HepG2 (cell line): ENCODE measurements around the gene STK39. TPM values are rescaled to one million over a fixed set of nuclear protein-coding genes. Genes with fewer than 3 reads are reported as not detected.

Experiments
- CENPX ChIP-seq: sonication (generic); formaldehyde crosslinking; IDR thresholded peaks from 2 replicates; pipeline ENCODE4 v1.9.0; 2021; ENCODE audit warnings: mild to moderate bottlenecking, missing genetic modification reagents, moderate library complexity
- ETV5 ChIP-seq: IDR thresholded peaks from 2 replicates; pipeline ENCODE4 v1.6.1; 2018; ENCODE audit warnings: missing biosample characterization, missing genetic modification reagents, inconsistent platforms, borderline replicate concordance
- HMG20A ChIP-seq: IDR thresholded peaks from 2 replicates; pipeline ENCODE4 v1.6.1; 2016; ENCODE audit warnings: borderline replicate concordance
- HMG20B ChIP-seq: conservative IDR thresholded peaks from 2 replicates; pipeline ENCODE4 v1.6.1; 2016; ENCODE audit warnings: missing genetic modification reagents, missing compliant biosample characterization
- HNF4G ChIP-seq, 2 experiments: sonication (generic) in 1 of 2; formaldehyde crosslinking in 1 of 2; IDR thresholded peaks; 2 replicates each; pipeline versions ENCODE4 v1.4.0 to v1.6.1; 2011 to 2020; ENCODE audit warnings: borderline replicate concordance in 2 of 2, low read depth in 2 of 2, mild to moderate bottlenecking in 2 of 2, low read length in 1 of 2, missing genetic modification reagents in 1 of 2, moderate library complexity in 1 of 2
- HNRNPL ChIP-seq: fragments of 200-400 bp; formaldehyde crosslinking; IDR thresholded peaks from 2 replicates; pipeline ENCODE4 v1.6.1; 2017; ENCODE audit warnings: mild to moderate bottlenecking, low read depth, low read length
- KAT7 ChIP-seq: IDR thresholded peaks from 2 replicates; pipeline ENCODE4 v1.6.1; 2018; ENCODE audit warnings: borderline replicate concordance, missing compliant biosample characterization
- KLF15 ChIP-seq: sonication (generic); formaldehyde crosslinking; IDR thresholded peaks from 2 replicates; pipeline ENCODE4 v1.8.1; 2023; ENCODE audit warnings: borderline replicate concordance, mild to moderate bottlenecking, inconsistent platforms, missing genetic modification reagents, mixed read lengths
- NAIF1 ChIP-seq: sonication (generic); formaldehyde crosslinking; IDR thresholded peaks from 2 replicates; pipeline ENCODE4 v1.5.0; 2020; ENCODE audit warnings: mild to moderate bottlenecking, missing genetic modification reagents, borderline replicate concordance
- NCOA2 ChIP-seq: sonication (generic); formaldehyde crosslinking; IDR thresholded peaks from 2 replicates; pipeline ENCODE4 v1.8.0; 2022; ENCODE audit warnings: inconsistent platforms
- NFE2L1 ChIP-seq: sonication (generic); formaldehyde crosslinking; IDR thresholded peaks from 2 replicates; pipeline ENCODE4 v1.4.0; 2020; ENCODE audit warnings: missing genetic modification reagents, mild to moderate bottlenecking, borderline replicate concordance
- POGZ ChIP-seq: sonication (generic); formaldehyde crosslinking; IDR thresholded peaks from 2 replicates; pipeline ENCODE4 v1.4.0; 2020; ENCODE audit warnings: mild to moderate bottlenecking, missing genetic modification reagents
- RAD21 ChIP-seq: fragments of 450-650 bp; formaldehyde crosslinking; IDR thresholded peaks from 2 replicates; pipeline ENCODE4 v1.5.0; 2020; ENCODE audit warnings: mild to moderate bottlenecking
- SCMH1 ChIP-seq: sonication (generic); formaldehyde crosslinking; IDR thresholded peaks from 2 replicates; pipeline ENCODE4 v1.9.0; 2021; ENCODE audit warnings: missing genetic modification reagents, mild to moderate bottlenecking, borderline replicate concordance
- SOX6 ChIP-seq, 2 experiments: fragments of 450-650 bp in 1 of 2; sonication (generic) in 1 of 2; formaldehyde crosslinking in 1 of 2; IDR thresholded peaks; 2 replicates each; pipeline versions ENCODE4 v1.4.0 to v1.6.1; 2017 to 2020; ENCODE audit warnings: antibody characterized with exemption in 1 of 2, mild to moderate bottlenecking in 1 of 2, missing genetic modification reagents in 1 of 2
- SRSF4 ChIP-seq: fragments of 200-400 bp; formaldehyde crosslinking; IDR thresholded peaks from one replicate; pipeline ENCODE4 v1.6.1; 2018; ENCODE audit warnings: mild to moderate bottlenecking, low read depth, low read length, moderate library complexity; ENCODE audit not compliant: poor library complexity, severe bottlenecking
- ZNF616 ChIP-seq: sonication (generic); formaldehyde crosslinking; IDR thresholded peaks from 2 replicates; pipeline ENCODE4 v1.5.0; 2020; ENCODE audit warnings: low read depth, mild to moderate bottlenecking, missing genetic modification reagents
- ZNF792 ChIP-seq: IDR thresholded peaks from 2 replicates; pipeline ENCODE4 v1.6.1; 2016
- ZNF841 ChIP-seq: sonication (generic); formaldehyde crosslinking; IDR thresholded peaks from 2 replicates; pipeline ENCODE4 v1.8.1; 2023; ENCODE audit warnings: missing genetic modification reagents, borderline replicate concordance
- polyA plus RNA-seq, 8 experiments: library from polyadenylated mRNA; depleted of rRNA in 3 of 8; stranded (reverse) in 7 of 8; unstranded in 1 of 8; fragments of >200 nt; fragmentation: Illumina TruSeq in 4 of 8; extraction: Trizol in 4 of 8; gene quantifications; 2 replicates each; pipeline versions ENCODE4 v1.2.1 to v1.2.3, GENCODE V29; 2011 to 2016; ENCODE audit warnings: low read depth in 4 of 8, missing spikeins in 1 of 8, mixed read lengths in 1 of 8; ENCODE audit not compliant: insufficient read depth in 1 of 8
- total RNA-seq, 5 experiments: library from RNA; depleted of rRNA; stranded (reverse); fragments of >200 nt; fragmentation: Illumina TruSeq; extraction: Trizol; gene quantifications; 2 replicates each; pipeline ENCODE4 v1.2.3, GENCODE V29; 2016; ENCODE audit warnings: low read depth in 1 of 5
- TF ChIP-seq, protein P1 (sequence below): sonication (generic); formaldehyde crosslinking; IDR thresholded peaks from 2 replicates; pipeline ENCODE4 v1.4.0; 2020; ENCODE audit warnings: mild to moderate bottlenecking, low read depth, missing genetic modification reagents
- TF ChIP-seq, protein P2 (sequence below): sonication (generic); formaldehyde crosslinking; IDR thresholded peaks from 2 replicates; pipeline ENCODE4 v1.9.0; 2021; ENCODE audit warnings: missing genetic modification reagents, borderline replicate concordance
- TF ChIP-seq, protein P3 (sequence below): sonication (generic); formaldehyde crosslinking; IDR thresholded peaks from 2 replicates; pipeline ENCODE4 v1.4.0; 2020; ENCODE audit warnings: mild to moderate bottlenecking, missing genetic modification reagents
- TF ChIP-seq, protein P4 (sequence below): sonication (generic); formaldehyde crosslinking; IDR thresholded peaks from 2 replicates; pipeline ENCODE4 v1.4.0; 2020; ENCODE audit warnings: missing genetic modification reagents, low read depth, mild to moderate bottlenecking, borderline replicate concordance

Gene STK39
- total and polyA plus RNA-seq, 2 of the 13 experiments (the other 11 are each of a cell fraction or from before 2014, with no cell fraction given): 27.3 to 38.4 TPM

DNA sequence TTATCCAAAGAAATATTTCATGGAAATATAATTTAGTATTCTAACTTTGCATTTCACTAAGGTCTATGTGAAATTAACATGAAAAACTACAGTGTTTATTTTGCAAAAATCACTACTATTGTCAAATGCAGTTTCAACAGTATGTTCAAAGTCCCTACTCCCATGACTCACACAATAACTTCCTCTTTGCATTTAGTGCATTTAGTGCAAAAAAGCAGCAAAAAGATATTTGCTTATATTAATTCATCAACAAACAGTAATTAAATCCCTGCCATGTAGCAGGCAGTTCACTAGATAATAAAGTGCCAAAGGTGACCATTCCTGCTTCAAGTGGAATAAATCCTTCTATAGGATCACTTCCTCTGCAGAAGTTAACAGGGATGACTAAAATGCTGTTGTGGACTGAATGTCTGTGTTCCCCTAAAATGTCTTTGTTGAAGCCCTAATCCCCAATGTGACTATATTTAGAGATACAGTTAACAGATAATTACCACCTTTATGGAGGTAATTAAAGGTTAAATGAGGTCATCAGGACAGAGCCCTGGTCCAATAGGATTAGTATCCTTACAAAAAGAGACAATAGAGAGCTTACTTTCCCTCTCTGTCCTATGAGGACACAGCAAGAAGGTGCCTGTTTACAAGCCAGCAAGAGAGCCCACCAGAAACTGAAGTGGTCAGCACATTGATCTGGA is 61.7 kb downstream of the STK39 start (continued):
- TF ChIP-seq NCOA2 (CRISPR knock-in tag) (peak; percentile 73; the same call in 1 of the 2 replicates), KAT7 (CRISPR knock-in tag) (peak; percentile 69; the same call in 1 of the 2 replicates), NAIF1 (CRISPR knock-in tag) (no peak), RAD21 (CRISPR knock-in tag) (no peak), HNRNPL (no peak), ZNF841 (CRISPR knock-in tag) (no peak), HMG20B (CRISPR knock-in tag) (peak; percentile 73; the same call in 1 of the 2 replicates), SRSF4 (no peak), ETV5 (CRISPR knock-in tag) (peak; percentile 74; the same call in 1 of the 2 replicates), NFE2L1 (CRISPR knock-in tag) (no peak), KLF15 (no peak), ZNF792 (CRISPR knock-in tag) (0 out of 2 replicates have a peak, but pooled peaks have one; percentile 13), SOX6 (IDR thresholded peaks at IDR 0.05) (no peak), SOX6 (CRISPR knock-in tag; IDR thresholded peaks at IDR 0.05) (peak; percentile 88), ZNF616 (CRISPR knock-in tag) (no peak), POGZ (CRISPR knock-in tag) (peak; percentile 78), CENPX (CRISPR knock-in tag) (no peak), HNF4G (IDR thresholded peaks at IDR 0.05; ENCODE audit: borderline replicate concordance, low read depth, low read length) (no peak), HNF4G (CRISPR knock-in tag; IDR thresholded peaks at IDR 0.05; ENCODE audit: borderline replicate concordance, low read depth) (no peak), SCMH1 (CRISPR knock-in tag) (no peak), HMG20A (CRISPR knock-in tag) (peak; percentile 91)
- TF ChIP-seq, protein P1, sequence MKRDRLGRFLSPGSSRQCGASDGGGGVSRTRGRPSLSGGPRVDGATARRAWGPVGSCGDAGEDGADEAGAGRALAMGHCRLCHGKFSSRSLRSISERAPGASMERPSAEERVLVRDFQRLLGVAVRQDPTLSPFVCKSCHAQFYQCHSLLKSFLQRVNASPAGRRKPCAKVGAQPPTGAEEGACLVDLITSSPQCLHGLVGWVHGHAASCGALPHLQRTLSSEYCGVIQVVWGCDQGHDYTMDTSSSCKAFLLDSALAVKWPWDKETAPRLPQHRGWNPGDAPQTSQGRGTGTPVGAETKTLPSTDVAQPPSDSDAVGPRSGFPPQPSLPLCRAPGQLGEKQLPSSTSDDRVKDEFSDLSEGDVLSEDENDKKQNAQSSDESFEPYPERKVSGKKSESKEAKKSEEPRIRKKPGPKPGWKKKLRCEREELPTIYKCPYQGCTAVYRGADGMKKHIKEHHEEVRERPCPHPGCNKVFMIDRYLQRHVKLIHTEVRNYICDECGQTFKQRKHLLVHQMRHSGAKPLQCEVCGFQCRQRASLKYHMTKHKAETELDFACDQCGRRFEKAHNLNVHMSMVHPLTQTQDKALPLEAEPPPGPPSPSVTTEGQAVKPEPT (CRISPR knock-in tag): no peak
- TF ChIP-seq, protein P2, sequence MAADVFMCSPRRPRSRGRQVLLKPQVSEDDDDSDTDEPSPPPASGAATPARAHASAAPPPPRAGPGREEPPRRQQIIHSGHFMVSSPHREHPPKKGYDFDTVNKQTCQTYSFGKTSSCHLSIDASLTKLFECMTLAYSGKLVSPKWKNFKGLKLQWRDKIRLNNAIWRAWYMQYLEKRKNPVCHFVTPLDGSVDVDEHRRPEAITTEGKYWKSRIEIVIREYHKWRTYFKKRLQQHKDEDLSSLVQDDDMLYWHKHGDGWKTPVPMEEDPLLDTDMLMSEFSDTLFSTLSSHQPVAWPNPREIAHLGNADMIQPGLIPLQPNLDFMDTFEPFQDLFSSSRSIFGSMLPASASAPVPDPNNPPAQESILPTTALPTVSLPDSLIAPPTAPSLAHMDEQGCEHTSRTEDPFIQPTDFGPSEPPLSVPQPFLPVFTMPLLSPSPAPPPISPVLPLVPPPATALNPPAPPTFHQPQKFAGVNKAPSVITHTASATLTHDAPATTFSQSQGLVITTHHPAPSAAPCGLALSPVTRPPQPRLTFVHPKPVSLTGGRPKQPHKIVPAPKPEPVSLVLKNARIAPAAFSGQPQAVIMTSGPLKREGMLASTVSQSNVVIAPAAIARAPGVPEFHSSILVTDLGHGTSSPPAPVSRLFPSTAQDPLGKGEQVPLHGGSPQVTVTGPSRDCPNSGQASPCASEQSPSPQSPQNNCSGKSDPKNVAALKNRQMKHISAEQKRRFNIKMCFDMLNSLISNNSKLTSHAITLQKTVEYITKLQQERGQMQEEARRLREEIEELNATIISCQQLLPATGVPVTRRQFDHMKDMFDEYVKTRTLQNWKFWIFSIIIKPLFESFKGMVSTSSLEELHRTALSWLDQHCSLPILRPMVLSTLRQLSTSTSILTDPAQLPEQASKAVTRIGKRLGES (CRISPR knock-in tag): no peak
- TF ChIP-seq, protein P3, sequence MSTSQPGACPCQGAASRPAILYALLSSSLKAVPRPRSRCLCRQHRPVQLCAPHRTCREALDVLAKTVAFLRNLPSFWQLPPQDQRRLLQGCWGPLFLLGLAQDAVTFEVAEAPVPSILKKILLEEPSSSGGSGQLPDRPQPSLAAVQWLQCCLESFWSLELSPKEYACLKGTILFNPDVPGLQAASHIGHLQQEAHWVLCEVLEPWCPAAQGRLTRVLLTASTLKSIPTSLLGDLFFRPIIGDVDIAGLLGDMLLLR (CRISPR knock-in tag): no peak
- TF ChIP-seq, protein P4, sequence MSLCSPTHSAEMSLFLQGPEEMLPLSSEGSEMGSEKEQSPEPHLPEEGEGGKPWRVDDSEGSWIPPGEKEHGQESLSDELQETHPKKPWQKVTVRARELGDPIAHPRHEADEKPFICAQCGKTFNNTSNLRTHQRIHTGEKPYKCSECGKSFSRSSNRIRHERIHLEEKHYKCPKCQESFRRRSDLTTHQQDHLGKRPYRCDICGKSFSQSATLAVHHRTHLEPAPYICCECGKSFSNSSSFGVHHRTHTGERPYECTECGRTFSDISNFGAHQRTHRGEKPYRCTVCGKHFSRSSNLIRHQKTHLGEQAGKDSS (CRISPR knock-in tag): no peak
